T-helper 1 cell (primary cell): ENCODE measurements around the gene DNASE2.
"Not testable (repeated sequence)": the region's sequence is repeated elsewhere in the genome, so short reads cannot be mapped to it uniquely, and the experiment has no call there.

ENCODE experiments used
- DNase-seq, 5 donors: peaks; one replicate each; pipeline ENCODE4 v3.0.0-alpha.2; 2012 to 2020

DNASE2 gene

DNA sequence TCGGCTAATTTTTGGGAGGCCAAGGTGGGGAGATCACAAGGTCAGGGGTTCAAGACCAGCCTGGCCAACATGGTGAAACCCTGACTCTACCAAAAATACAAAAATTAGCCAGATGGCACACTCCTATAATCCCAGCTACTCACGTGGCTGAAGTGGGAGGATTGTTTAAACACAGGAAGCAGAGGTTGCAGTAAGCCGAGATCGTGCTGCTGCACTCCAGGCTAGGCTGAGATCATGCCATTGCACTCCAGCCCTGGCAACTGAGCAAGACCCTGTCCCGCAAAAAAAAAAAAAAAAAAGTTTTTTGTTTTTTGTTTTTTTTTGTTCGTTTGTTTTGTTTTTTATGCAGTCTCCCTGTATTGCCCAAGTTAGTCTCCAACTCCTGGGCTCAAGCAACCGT is 21.7 kb downstream of the DNASE2 start:
- DNase-seq, result no peak

GRCh38 chr19:12858041-12858928 is 23.0 kb downstream of the DNASE2 start:
- no peak for DNase-seq

GRCh38 chr19:12856653-12857052 is 24.6 kb downstream of the DNASE2 start:
- no peak for DNase-seq

DNA sequence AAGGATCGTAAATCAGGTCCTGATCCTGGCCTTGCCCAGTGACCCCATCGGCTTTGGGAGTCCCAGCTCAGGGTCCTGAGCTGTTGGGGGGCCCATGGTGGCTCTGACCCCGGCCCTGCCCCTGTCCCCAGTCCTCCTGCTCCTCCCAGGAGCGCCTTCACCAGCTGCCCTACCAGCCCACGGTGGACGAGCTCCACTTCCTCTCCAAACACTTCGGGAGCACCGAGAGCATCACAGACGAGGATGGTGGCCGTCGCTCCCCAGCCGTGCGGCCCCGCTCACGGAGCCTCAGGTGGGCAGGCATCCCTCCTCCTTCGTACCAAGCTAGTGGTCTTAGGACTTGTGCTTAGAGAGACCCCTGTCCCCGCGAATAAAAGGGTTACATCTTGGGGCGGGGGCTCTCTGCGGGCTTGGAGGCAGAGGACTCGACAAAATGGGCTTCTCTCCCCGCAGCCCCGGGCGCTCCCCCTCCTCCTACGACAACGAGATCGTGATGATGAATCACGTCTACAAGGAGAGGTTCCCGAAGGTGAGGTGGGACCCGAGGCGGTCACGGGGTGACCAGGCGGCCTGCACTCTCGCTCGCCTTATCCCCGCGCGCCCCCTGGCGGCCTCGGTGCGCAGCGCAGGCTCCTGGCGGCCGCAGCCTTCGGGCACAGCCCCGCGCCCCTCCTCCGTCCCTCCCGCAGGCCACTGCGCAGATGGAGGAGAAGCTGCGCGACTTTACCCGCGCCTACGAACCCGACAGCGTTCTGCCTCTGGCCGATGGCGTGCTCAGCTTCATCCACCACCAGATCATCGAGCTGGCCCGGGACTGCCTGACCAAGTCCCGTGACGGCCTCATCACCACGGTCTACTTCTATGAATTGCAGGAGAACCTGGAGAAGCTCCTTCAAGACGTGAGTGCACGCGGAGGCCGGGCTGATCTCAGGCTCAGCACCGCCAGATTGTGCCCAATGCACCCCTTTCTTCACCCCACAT is 33.8 kb downstream of the DNASE2 start:
- DNase-seq, result peak; percentile 60 to 75 (median 73)

- DNase-seq, result not testable (repeated sequence)
These were observed 34.6 kb downstream of the DNASE2 start for GRCh38 chr19:12846613-12847012.

- no peak for DNase-seq
These were observed 37.1 kb downstream of the DNASE2 start for GRCh38 chr19:12843999-12844732.

DNA sequence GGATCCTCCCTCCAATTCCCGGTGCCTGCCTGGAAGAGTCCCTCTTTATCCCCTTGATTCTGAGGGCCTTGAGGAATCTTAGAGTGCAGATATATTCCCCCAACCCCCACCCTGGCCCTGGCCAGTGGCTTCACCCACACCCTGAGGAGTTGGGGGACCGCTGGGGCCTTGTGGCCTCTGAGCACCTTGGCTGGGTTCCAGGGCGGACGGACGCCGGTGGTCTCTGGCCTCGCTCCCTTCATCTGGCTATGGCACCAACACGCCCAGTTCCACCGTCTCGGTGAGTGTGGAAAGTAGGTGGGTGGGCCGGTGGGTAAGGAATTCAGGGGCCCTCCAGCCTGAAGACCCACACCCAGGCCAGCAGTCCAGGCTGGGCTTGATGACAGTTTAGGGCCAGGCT is 37.9 kb downstream of the DNASE2 start:
- DNase-seq, result no peak

GRCh38 chr19:12842511-12842910 is 38.7 kb downstream of the DNASE2 start:
- no peak for DNase-seq

DNA sequence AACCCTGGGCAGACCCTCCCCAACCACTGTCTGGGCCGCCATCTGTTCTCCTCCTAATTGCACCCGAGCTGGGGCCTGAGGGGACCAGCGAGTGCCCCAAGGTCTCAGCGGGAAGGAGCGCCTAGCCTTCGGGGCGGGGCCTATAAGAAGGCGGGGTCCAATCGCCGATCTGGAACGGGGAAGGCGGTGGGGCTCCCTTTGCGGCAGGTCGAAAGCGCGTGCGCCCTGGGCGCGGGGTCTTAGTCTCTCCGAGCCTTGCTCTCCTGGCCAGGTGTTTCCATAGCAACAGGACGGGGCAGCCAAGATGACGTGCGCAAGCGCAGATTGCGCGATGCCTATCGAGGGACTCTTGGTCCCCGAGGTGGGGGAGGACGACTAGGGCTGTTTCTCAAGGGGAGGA is 40.2 kb downstream of the DNASE2 start:
- DNase-seq, result no peak

GRCh38 chr19:12840091-12841079 is 40.9 kb downstream of the DNASE2 start:
- DNase-seq, result peak in 2 of 5 donors; percentile 22 to 60

- peak in 1 of 5 donors; percentile 64 for DNase-seq
These were observed 42.1 kb downstream of the DNASE2 start for GRCh38 chr19:12838886-12839756.

GRCh38 chr19:12838182-12838885 is 42.9 kb downstream of the DNASE2 start, which contains the start of gene MAST1:
TSS of gene MAST1 (plus strand) at chr19:12838515. CDS start at chr19:12838573, 58 bp downstream.
- peak in 4 of 5 donors; percentile 24 to 60 (median 47) for DNase-seq

GRCh38 chr19:12837225-12837624 is 44.0 kb downstream of the DNASE2 start:
- DNase-seq, result no peak

DNA sequence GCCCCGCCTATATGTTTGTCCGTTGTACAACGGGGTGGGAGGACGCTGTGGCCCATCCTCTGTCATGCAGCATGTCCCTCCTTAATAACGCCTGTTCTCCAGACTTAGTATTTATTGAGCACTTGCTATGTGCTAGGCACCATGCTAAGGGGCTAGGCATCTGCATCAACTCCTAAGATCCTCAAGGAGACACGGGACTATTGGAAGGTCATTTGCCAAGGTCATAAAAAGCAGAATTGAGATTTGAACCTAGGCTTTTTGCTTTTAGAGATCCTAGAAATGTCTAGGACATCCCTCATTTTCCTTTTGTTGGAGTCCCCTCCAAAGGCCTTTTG is 44.8 kb downstream of the DNASE2 start:
- DNase-seq, result no peak

- DNase-seq, result no peak
These were observed 46.1 kb downstream of the DNASE2 start for GRCh38 chr19:12834976-12835757.

DNA sequence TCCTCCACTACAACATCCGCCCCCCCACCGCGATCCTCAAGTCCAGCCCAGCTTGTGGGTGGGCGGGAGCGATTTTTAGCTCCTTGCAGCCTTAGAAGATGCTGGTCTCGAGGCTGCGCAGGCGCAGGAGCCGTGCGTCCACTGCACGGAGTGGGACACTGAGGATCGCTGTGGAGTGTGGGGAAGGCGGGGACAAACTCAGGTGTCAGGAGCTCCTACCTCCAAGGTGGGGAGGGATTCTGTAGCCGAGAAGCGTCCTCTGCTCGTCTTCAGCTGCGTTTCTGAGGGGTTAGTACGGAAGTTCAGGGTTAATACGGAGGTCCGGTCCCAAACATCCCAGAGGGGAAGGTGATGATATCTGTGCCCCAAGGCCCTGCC is 46.7 kb downstream of the DNASE2 start, which contains the start of gene RTBDN:
Gene RTBDN, minus strand, starts transcription at position 14 of the 378 bp plus-strand sequence. CDS start 4,600 bp downstream, outside the sequence.
- DNase-seq, result no peak

- peak in 3 of 5 donors; percentile 38 to 44 (median 41) for DNase-seq
These were observed 47.3 kb downstream of the DNASE2 start for GRCh38 chr19:12833738-12834565.

- no peak for DNase-seq
These were observed 47.9 kb downstream of the DNASE2 start for GRCh38 chr19:12833418-12833737.
